Thoracic aorta (tissue), 2 donors: Measurements from ENCODE around the gene MGLL. TPM values are rescaled to one million over a fixed set of nuclear protein-coding genes. Genes with fewer than 3 reads are reported as not detected.

Experiments
- ATAC-seq: fragments of 150-250 bp; one replicate; pipeline ENCODE4 v1.8.0; 2017; ENCODE audit warnings: low read depth; ENCODE audit not compliant: insufficient number of reproducible peaks, low FRiP score
- DNase-seq: peaks from one replicate; pipeline ENCODE4 v3.0.0-alpha.2; 2020; ENCODE audit warnings: low spot score
- H3K27ac ChIP-seq, 2 donors: fragments of 200-600 bp; sonication (generic); 1 replicate in 1 of 2; 2 replicates in 1 of 2; pipeline ENCODE4 v1.5.1; 2016; ENCODE audit warnings: mild to moderate bottlenecking in 2 of 2, moderate library complexity in 2 of 2
- H3K27me3 ChIP-seq: fragments of 200-600 bp; sonication (generic); replicated peaks from 2 replicates; pipeline ENCODE4 v1.6.0; 2016; ENCODE audit warnings: mild to moderate bottlenecking; ENCODE audit not compliant: insufficient read depth
- H3K36me3 ChIP-seq: fragments of 200-600 bp; sonication (generic); one replicate; pipeline ENCODE4 v1.5.1; 2016
- H3K4me1 ChIP-seq, 2 donors: fragments of 200-600 bp; sonication (generic); 1 replicate in 1 of 2; 2 replicates in 1 of 2; pipeline versions ENCODE4 v1.5.1 to v1.6.0; 2016; ENCODE audit warnings: low read depth in 2 of 2, mild to moderate bottlenecking in 1 of 2; ENCODE audit not compliant: control insufficient read depth in 1 of 2
- H3K4me3 ChIP-seq: fragments of 200-600 bp; sonication (generic); 2 replicates; pipeline ENCODE4 v1.5.1; 2016; ENCODE audit warnings: mild to moderate bottlenecking
- H3K9me3 ChIP-seq: fragments of 200-600 bp; sonication (generic); 2 replicates; pipeline ENCODE4 v1.5.1; 2016
- CTCF ChIP-seq: fragments of 200-600 bp; sonication (generic); IDR thresholded peaks from one replicate; pipeline ENCODE4 v1.5.1; 2019; ENCODE audit warnings: antibody characterized with exemption
- total RNA-seq, 2 donors: library from RNA; depleted of rRNA; stranded (reverse); fragments of >200 nt; gene quantifications; one replicate each; pipeline versions ENCODE4 v1.1.0 to v1.2.3, GENCODE V29; 2016

Gene MGLL
- total RNA-seq, 2 donors from 2014 or later = 57.6 to 71.8 TPM

- H3K27me3 ChIP-seq = no peaks in the 10 kb centered on the region
- TF ChIP-seq CTCF = no peak
- ATAC-seq = no peak
- no peaks in the 10 kb centered on the region for H3K9me3 ChIP-seq
- H3K36me3 ChIP-seq = no peaks in the 10 kb centered on the region
- H3K27ac ChIP-seq = peak overlapping the region in 1 of 2 donors; percentile 7
- DNase-seq = no peak
- peaks cover 21 to 95% of the 10 kb centered on the region in 2 donors for H3K4me1 ChIP-seq
- peak overlapping the region; percentile 41 for H3K4me3 ChIP-seq
These were observed 111.2 kb downstream of the MGLL start for GRCh38 chr3:127711021-127711695.

GRCh38 chr3:127710155-127710941 lies 112.0 kb downstream of the MGLL start:
- Histone ChIP-seq H3K27me3 (no peaks in the 10 kb centered on the region), H3K4me3 (peak overlapping the region; percentile 41), H3K36me3 (no peaks in the 10 kb centered on the region), H3K9me3 (no peaks in the 10 kb centered on the region), H3K4me1 (peaks cover 21 to 89% of the 10 kb centered on the region in 2 donors), H3K27ac (peak overlapping the region; percentile 7 to 29)
- TF ChIP-seq CTCF = no peak
- DNase-seq = no peak
- ATAC-seq = peak; percentile 30

- Histone ChIP-seq H3K27me3 (no peaks in the 10 kb centered on the region), H3K4me3 (no peak overlapping the region), H3K27ac (no peak overlapping the region), H3K36me3 (peaks cover 4% of the 10 kb centered on the region), H3K9me3 (no peaks in the 10 kb centered on the region), H3K4me1 (peaks cover 21 to 81% of the 10 kb centered on the region in 2 donors)
- DNase-seq (no peak), ATAC-seq (no peak)
- no peak for TF ChIP-seq CTCF
These were observed 112.8 kb downstream of the MGLL start for GRCh38 chr3:127709320-127710060.

- Histone ChIP-seq H3K27ac (no peak overlapping the region), H3K9me3 (no peaks in the 10 kb centered on the region), H3K4me1 (peaks cover 21 to 74% of the 10 kb centered on the region in 2 donors), H3K27me3 (no peaks in the 10 kb centered on the region), H3K36me3 (peaks cover 4% of the 10 kb centered on the region), H3K4me3 (no peak overlapping the region)
- DNase-seq (no peak), ATAC-seq (no peak)
- no peak for TF ChIP-seq CTCF
These were observed 113.5 kb downstream of the MGLL start for GRCh38 chr3:127708837-127709236.
